ENCODE measurements around the gene SLC8A1.
A peak's percentile ranks its signal among the peaks of the same experiment; 100 is the strongest.

SLC8A1 gene

GRCh38 chr2:40451918-40452605 lies at the start of gene SLC8A1:
Gene SLC8A1 (minus strand): TSS chr2:40452090.
- no peak for DNase-seq (ENCODE audit: low spot score)

- DNase-seq (ENCODE audit: low spot score), result no peak
Observed at GRCh38 chr2:40499437-40499836, 47.5 kb upstream of the SLC8A1 start.

GRCh38 chr2:40497251-40497859 lies 45.5 kb upstream of the SLC8A1 start:
- no peak for DNase-seq (ENCODE audit: low spot score)

GRCh38 chr2:40489678-40489960 lies 37.7 kb upstream of the SLC8A1 start:
- no peak for DNase-seq (ENCODE audit: low spot score)

- DNase-seq (ENCODE audit: low spot score), result peak; percentile 28
Observed at GRCh38 chr2:40488927-40489677, 37.2 kb upstream of the SLC8A1 start.

GRCh38 chr2:40488101-40488601 lies 36.3 kb upstream of the SLC8A1 start:
- peak; percentile 50 for DNase-seq (ENCODE audit: low spot score)

- DNase-seq (ENCODE audit: low spot score), result no peak
Observed at GRCh38 chr2:40487602-40488001, 35.7 kb upstream of the SLC8A1 start.

- DNase-seq (ENCODE audit: low spot score), result no peak
Observed at GRCh38 chr2:40485854-40486253, 34.0 kb upstream of the SLC8A1 start.

GRCh38 chr2:40485318-40485717 lies 33.4 kb upstream of the SLC8A1 start:
- no peak for DNase-seq (ENCODE audit: low spot score)

GRCh38 chr2:40483549-40484243 lies 31.8 kb upstream of the SLC8A1 start:
- DNase-seq (ENCODE audit: low spot score), result no peak

GRCh38 chr2:40480596-40480995 lies 28.7 kb upstream of the SLC8A1 start:
- DNase-seq (ENCODE audit: low spot score), result no peak

GRCh38 chr2:40480073-40480472 lies 28.2 kb upstream of the SLC8A1 start:
- no peak for DNase-seq (ENCODE audit: low spot score)

GRCh38 chr2:40477361-40477760 lies 25.5 kb upstream of the SLC8A1 start:
- DNase-seq (ENCODE audit: low spot score), result no peak

- no peak for DNase-seq (ENCODE audit: low spot score)
Observed at GRCh38 chr2:40476436-40476835, 24.5 kb upstream of the SLC8A1 start.

- DNase-seq (ENCODE audit: low spot score), result no peak
Observed at GRCh38 chr2:40474306-40474705, 22.4 kb upstream of the SLC8A1 start.

- no peak for DNase-seq (ENCODE audit: low spot score)
Observed at GRCh38 chr2:40471866-40472265, 20.0 kb upstream of the SLC8A1 start.

GRCh38 chr2:40470822-40471813 lies 19.2 kb upstream of the SLC8A1 start:
- no peak for DNase-seq (ENCODE audit: low spot score)

- DNase-seq (ENCODE audit: low spot score), result no peak
Observed at GRCh38 chr2:40466935-40467572, 15.2 kb upstream of the SLC8A1 start.

- no peak for DNase-seq (ENCODE audit: low spot score)
Observed at GRCh38 chr2:40466332-40466906, 14.5 kb upstream of the SLC8A1 start.

GRCh38 chr2:40463112-40463511 lies 11.2 kb upstream of the SLC8A1 start:
- DNase-seq (ENCODE audit: low spot score), result no peak
